ENCODE results near the gene GZMH.

- TF ChIP-seq CTCF (conservative IDR thresholded peaks at IDR 0.05; ENCODE audit: low read depth, low read length), result no peak
- no peak for TF ChIP-seq MAFK (IDR thresholded peaks at IDR 0.05; ENCODE audit: low read depth, low read length)
These were observed 22.9 kb upstream of the GZMH start for GRCh38 chr14:24632336-24632735.

All from IMR-90 (cell line).